PFSK-1 (cell line): Measurements from ENCODE around the gene HAT1.

Experiments
- POLR2AphosphoS5 ChIP-seq: IDR thresholded peaks from 2 replicates; pipeline ENCODE4 v1.6.1; 2012; ENCODE audit warnings: low read depth, mild to moderate bottlenecking, control low read depth, low read length, moderate library complexity
- SIN3A ChIP-seq: IDR thresholded peaks from 2 replicates; pipeline ENCODE4 v1.6.1; 2012; ENCODE audit warnings: mild to moderate bottlenecking, low read length, moderate library complexity, borderline replicate concordance; ENCODE audit not compliant: insufficient read depth
- TAF1 ChIP-seq: IDR thresholded peaks from 2 replicates; pipeline ENCODE4 v1.6.1; 2012; ENCODE audit warnings: low read length, control low read depth, borderline replicate concordance; ENCODE audit not compliant: insufficient read depth

- no peak for TF ChIP-seq TAF1
- TF ChIP-seq POLR2AphosphoS5 = no peak
- no peak for TF ChIP-seq SIN3A
Observed at GRCh38 chr2:171889808-171890207, 32.5 kb upstream of the HAT1 start.
